GM21381 (cell line): Measurements from ENCODE around the gene C2orf81.

Experiments
- ATAC-seq: cut with Tn5 transposase; IDR thresholded peaks from one replicate; pipeline ENCODE4 v1.9.1; 2021; ENCODE audit warnings: mild to moderate bottlenecking, moderate library complexity; ENCODE audit not compliant: unreplicated experiment

C2orf81 gene

DNA sequence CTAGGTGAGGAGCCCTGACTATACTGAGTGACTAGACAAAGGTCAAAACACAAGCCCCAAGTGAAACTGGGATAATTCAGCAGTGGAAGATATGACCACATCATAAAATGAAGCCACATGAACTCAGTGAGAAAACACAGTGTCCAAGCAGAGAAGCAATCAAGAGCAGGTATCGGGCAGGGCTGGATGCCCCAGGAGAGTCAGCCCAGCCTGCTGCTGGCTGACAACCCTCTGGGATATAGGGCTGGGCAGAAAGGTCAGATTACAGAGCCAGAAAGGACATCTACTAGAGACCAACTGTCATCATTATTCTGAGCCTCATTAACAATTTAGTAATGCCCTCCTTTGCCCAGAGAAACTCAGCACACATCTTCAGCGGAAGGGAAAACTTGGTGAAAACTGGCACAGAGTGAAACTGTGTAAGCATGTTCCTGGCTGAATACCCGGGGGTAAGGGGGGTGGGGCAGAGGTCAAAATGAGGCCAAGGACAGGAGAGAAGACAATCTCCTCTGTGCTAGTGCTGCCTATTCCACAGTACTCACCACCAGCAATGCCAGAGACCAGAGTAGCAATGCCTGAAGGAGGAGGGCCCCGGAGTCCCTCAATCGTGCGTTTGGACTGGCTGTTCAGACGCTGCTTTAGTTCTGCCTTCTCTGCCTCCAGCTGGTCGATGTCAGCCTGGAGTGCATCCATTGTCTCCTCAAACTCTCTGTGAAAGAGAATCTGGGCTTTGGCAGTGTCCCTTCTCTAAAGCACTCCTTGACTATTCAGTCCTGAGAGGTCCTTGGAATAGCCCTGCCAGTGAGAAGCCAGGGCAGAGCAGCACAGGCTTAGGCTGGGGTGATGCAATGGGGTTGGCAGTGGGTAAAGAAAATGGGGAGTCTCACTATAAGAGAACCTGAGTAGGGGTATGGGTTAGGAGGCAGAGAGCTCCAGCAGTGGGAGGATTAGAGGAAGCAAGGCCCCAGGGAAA lies 56.6 kb downstream of the C2orf81 start:
- no peak for ATAC-seq
